Stomach smooth muscle (tissue), 2 donors: ENCODE results near the gene DNAAF5.
A peak's percentile ranks its signal among the peaks of the same experiment; 100 is the strongest.

ENCODE experiments used
- H3K27ac ChIP-seq: one replicate; pipeline ENCODE4 v1.7.0; 2013; ENCODE audit warnings: mild to moderate bottlenecking, low read length, inconsistent platforms
- H3K27me3 ChIP-seq, 2 donors: one replicate each; pipeline ENCODE4 v1.7.0; 2013; ENCODE audit warnings: low read length in 2 of 2; ENCODE audit not compliant: insufficient read depth in 2 of 2, control insufficient read depth in 1 of 2
- H3K36me3 ChIP-seq, 2 donors: one replicate each; pipeline ENCODE4 v1.7.0; 2013; ENCODE audit warnings: low read length in 2 of 2; ENCODE audit not compliant: control insufficient read depth in 2 of 2, insufficient read depth in 2 of 2
- H3K4me1 ChIP-seq: one replicate; pipeline ENCODE4 v1.7.0; 2013; ENCODE audit warnings: low read length; ENCODE audit not compliant: control insufficient read depth, insufficient read depth
- H3K4me3 ChIP-seq, 2 donors: one replicate each; pipeline ENCODE4 v1.7.0; 2013; ENCODE audit warnings: low read length in 2 of 2
- H3K9ac ChIP-seq, 2 donors: one replicate each; pipeline ENCODE4 v1.7.0; 2013; ENCODE audit warnings: low read length in 2 of 2, mild to moderate bottlenecking in 1 of 2
- H3K9me3 ChIP-seq, 2 donors: one replicate each; pipeline ENCODE4 v1.7.0; 2013; ENCODE audit warnings: low read length in 2 of 2; ENCODE audit not compliant: control insufficient read depth in 2 of 2
- donor health status: healthy.
- donor health status: Pancreatic carcinoma.

Gene DNAAF5

DNA sequence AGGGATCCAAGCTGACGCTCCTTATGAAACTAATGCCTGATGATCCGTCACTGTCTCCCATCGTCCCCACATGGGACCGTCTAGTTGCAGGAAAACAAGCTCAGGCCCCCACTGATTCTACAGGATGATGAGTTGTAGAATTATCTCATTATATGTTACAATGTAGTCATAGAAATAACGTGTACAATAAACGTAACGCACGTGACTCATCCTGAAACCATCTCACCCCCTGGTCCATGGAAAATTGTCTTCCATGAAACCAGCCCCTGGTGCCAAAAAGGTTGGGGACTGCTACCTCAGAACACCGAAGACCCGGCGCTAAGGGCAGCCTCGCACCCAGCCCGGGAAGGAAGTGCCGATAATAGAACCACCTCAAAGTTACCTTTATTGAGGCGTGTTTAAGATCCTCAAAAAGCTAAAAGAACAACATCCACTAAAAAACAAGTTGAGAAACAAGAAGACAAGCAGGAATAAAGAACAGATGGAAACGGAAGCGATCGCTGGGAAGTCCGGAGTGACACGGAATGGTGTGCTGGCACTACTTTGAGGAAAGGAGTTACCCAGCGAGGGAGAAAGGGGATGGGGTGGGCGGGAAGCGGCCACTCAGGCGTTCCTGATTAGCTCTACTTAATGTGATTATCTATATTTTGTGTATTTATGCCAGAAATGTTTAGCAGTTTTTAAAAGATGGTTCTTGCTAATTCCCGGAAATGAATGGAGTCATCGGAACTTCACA lies 50.7 kb downstream of the DNAAF5 start:
- Histone ChIP-seq H3K4me3 (no peak overlapping the region), H3K9ac (no peak overlapping the region), H3K4me1 (peaks cover 36% of the 10 kb centered on the region), H3K36me3 (peaks cover 13 to 15% of the 10 kb centered on the region in 2 donors), H3K27me3 (no peaks in the 10 kb centered on the region), H3K27ac (no peak overlapping the region), H3K9me3 (no peaks in the 10 kb centered on the region)

DNA sequence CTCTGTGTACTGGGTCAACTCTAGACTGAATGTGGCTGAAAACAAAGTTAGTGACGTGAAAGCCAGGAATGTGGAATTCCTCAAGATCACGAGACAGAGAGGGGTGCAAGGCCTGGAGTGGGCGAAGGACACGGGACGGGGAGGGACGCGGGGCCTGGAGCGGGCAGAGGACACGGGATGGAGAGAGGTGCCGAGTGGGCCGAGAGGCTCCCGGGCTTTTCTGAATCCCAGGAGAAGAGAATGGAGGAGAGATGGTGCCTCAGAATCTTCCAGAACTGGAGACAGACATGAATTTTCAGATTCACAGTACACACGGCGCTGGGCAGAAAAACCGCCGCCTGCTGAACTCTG lies 51.2 kb downstream of the DNAAF5 start:
- H3K27me3 ChIP-seq: no peaks in the 10 kb centered on the region
- H3K36me3 ChIP-seq: peaks cover 13 to 15% of the 10 kb centered on the region in 2 donors
- H3K9ac ChIP-seq: no peak overlapping the region
- no peaks in the 10 kb centered on the region for H3K9me3 ChIP-seq
- H3K4me3 ChIP-seq: no peak overlapping the region
- no peak overlapping the region for H3K27ac ChIP-seq
- H3K4me1 ChIP-seq: peaks cover 30% of the 10 kb centered on the region

DNA sequence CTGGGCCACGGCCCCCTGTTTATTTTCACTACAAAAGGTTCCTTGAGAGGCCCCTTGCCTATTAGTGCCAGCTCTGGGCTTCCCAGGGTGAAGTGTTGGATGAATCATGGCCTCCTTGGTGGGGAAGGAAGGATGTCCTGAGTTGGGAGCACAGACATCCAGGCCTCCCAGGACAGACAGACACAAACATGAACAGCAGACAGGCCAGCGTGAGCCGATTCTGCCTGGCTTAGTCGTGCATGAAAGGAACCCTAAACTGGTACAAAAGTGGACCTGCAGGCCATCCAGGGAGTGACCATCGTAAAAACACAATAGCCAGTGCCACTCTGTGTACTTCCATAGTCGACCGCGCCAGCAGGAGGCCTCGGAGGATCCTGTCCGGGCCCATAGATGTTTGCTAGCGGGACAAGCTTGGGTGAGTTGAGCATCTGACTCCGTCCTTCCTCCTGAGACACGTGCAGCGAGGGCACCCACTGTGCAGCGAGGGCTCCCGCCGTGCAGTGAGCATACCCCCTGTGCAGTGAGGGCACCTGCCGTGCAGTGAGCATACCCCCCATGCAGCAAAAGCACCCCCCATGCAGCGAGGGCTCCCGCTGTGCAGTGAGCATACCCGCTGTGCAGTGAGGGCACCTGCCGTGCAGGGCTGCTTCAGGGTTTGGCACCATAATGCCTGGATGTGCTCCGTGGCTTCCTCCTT lies 51.9 kb downstream of the DNAAF5 start:
- H3K27me3 ChIP-seq: no peaks in the 10 kb centered on the region
- no peak overlapping the region for H3K4me3 ChIP-seq
- H3K4me1 ChIP-seq: peaks cover 30% of the 10 kb centered on the region
- no peak overlapping the region for H3K27ac ChIP-seq
- H3K9me3 ChIP-seq: no peaks in the 10 kb centered on the region
- H3K36me3 ChIP-seq: peaks cover 17% of the 10 kb centered on the region in 2 donors
- no peak overlapping the region for H3K9ac ChIP-seq

DNA sequence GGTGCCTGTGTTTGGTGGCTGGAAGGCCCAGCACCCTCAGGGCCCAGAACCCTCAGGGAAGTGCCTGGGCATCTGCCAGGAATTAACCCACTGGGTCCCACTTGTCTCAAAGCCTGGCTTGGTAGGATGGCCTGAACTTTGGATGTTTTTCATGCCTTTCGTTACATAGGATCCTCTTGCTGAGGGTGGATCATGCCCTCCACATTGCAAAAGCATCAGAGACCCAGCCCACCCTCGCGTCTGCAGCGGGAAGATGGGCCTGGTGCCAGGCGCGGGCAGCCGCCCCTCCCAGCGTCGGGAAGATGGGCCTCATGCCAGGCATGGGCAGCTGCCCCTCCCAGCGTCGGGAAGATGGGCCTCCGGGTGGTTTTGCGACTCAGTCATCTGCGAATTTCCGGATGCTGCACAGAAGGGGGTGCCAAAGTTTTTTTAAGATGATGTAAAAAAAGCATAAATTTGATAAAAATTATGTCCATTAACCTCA lies 52.5 kb downstream of the DNAAF5 start:
- Histone ChIP-seq H3K36me3 (peaks cover 16 to 17% of the 10 kb centered on the region in 2 donors), H3K27me3 (no peaks in the 10 kb centered on the region), H3K9me3 (no peaks in the 10 kb centered on the region), H3K4me3 (no peak overlapping the region), H3K27ac (no peak overlapping the region), H3K4me1 (peaks cover 33% of the 10 kb centered on the region), H3K9ac (no peak overlapping the region)

DNA sequence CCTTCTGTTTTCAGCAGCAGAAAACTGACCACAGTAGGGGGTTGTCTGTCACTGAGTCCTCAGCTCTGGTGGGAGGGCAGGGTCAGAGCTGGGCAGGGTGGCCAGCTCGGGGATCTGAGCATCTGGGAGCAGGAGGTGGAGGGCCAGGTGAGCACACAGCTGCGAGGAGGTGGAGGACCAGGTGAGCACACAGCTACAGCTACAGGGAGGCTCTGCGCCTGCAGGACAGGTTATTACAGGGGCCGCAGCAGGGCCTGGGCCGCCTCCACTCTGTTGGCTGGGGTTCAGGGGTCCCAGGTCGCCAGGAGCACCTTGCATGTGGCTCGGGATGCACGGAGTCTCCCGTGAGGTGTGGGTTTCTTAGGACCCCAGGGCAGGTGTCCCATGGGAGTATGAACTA lies 53.0 kb downstream of the DNAAF5 start:
- H3K36me3 ChIP-seq: peaks cover 17 to 18% of the 10 kb centered on the region in 2 donors
- H3K27me3 ChIP-seq: no peaks in the 10 kb centered on the region
- H3K27ac ChIP-seq: no peak overlapping the region
- H3K9ac ChIP-seq: no peak overlapping the region
- H3K4me3 ChIP-seq: no peak overlapping the region
- no peaks in the 10 kb centered on the region for H3K9me3 ChIP-seq
- H3K4me1 ChIP-seq: peaks cover 30% of the 10 kb centered on the region

DNA sequence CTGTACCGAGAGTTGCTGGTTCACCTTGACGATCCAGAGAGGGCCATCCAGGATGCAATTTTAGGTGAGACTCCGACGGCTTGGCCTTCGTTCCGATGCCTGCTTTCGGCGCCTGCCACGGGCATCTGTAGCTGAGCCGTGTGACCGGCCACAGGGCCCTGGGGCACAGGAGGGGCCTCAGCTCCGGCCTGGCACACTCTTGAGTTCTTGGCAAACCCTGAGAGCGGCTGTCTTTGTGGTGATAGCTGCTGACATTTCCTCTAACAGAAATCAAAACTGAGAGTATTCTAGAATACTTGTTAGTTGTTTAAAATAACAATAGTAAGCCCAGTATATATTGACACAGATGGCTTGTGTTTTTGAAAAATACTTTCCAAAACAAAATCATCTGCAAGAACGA lies 53.6 kb downstream of the DNAAF5 start:
- Histone ChIP-seq H3K27me3 (no peaks in the 10 kb centered on the region), H3K4me3 (no peak overlapping the region), H3K36me3 (peaks cover 17 to 20% of the 10 kb centered on the region in 2 donors), H3K9ac (no peak overlapping the region), H3K27ac (no peak overlapping the region), H3K4me1 (peaks cover 29% of the 10 kb centered on the region), H3K9me3 (no peaks in the 10 kb centered on the region)

DNA sequence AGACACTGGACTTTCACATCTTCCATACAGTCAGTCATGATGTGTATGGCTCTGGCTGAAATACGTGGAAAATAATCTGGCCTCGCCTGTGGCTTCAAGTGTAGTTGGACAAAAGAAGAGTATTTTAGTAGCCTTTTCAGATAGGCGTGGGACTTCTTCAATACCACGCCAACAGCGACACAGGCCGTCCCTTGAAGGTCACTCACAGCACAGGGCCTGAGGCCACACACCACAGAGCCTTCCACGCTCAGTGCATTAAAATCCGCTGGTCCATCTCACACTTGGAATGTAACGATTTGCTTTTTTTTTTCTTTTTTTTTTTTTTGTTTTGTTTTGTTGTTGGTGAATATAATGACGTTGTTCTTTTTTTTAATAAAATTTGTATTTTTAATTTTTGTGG lies 54.0 kb downstream of the DNAAF5 start:
- Histone ChIP-seq H3K4me3 (no peak overlapping the region), H3K27me3 (no peaks in the 10 kb centered on the region), H3K36me3 (peaks cover 14 to 19% of the 10 kb centered on the region in 2 donors), H3K27ac (no peak overlapping the region), H3K9me3 (no peaks in the 10 kb centered on the region), H3K9ac (no peak overlapping the region), H3K4me1 (peaks cover 29% of the 10 kb centered on the region)

DNA sequence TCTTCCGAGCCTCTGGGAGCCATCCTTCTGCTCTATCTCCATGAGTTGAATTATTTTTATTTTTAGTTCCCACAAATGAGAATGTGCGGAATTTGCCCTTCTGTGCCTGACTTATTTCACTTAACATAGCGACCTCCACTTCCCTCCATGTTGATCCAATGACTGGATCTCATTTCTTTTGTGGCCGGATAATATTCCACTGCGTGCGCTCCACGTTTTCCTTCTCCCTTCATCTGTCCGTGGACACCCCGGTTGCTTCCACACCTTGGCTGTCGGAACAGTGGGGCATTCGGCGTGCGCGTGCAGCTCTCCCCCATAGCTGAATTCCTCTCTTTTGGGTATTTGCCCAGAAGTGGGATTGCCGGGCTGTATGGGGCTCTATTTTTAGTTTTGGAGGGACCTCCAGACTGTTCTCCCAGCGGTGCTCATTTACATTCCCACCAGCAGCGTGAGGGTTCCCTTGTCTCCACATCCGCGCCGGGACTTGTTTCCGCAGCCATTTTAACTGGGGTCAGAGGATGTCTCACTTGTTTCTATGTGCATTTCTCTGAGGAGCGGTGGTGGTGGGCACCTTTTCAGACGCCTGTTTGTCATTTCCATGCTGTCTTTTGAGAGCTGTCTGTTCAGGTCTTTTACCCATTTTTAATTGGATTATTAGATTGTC lies 54.8 kb downstream of the DNAAF5 start:
- Histone ChIP-seq H3K9ac (no peak overlapping the region), H3K4me1 (peaks cover 30% of the 10 kb centered on the region), H3K27ac (peak overlapping the region; percentile 24), H3K27me3 (no peaks in the 10 kb centered on the region), H3K9me3 (no peaks in the 10 kb centered on the region), H3K36me3 (peaks cover 11 to 15% of the 10 kb centered on the region in 2 donors), H3K4me3 (peak overlapping the region in 1 of 2 donors; percentile 37)

DNA sequence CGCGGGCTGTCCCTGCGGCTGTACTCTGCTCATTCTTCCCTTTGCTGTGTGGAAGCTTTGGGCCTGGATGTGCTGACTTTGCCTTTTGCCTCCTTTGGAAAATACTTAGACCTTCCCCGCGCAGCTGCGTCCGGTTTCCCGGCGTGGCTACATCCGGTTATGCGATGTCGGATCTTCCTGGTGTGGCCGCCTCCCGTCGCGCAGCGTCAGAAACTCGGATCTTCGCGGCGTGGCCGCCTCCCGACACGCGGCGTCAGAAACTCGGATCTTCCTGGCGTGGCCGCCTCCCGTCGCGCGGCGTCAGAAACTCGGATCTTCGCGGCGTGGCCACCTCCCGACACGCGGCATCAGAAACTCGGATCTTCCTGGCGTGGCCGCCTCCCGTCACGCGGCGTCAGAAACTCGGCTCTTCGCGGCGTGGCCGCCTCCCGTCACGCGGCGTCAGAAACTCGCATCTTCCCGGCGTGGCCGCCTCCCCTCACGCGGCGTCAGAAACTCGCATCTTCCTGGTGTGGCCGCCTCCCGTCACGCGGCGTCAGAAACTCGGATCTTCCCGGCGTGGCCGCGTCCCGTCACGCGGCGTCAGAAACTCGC lies 55.5 kb downstream of the DNAAF5 start:
- Histone ChIP-seq H3K27me3 (no peaks in the 10 kb centered on the region), H3K36me3 (peaks cover 5 to 14% of the 10 kb centered on the region in 2 donors), H3K27ac (peak overlapping the region; percentile 24), H3K4me1 (peaks cover 35% of the 10 kb centered on the region), H3K9me3 (no peaks in the 10 kb centered on the region), H3K9ac (no peak overlapping the region), H3K4me3 (no peak overlapping the region)

DNA sequence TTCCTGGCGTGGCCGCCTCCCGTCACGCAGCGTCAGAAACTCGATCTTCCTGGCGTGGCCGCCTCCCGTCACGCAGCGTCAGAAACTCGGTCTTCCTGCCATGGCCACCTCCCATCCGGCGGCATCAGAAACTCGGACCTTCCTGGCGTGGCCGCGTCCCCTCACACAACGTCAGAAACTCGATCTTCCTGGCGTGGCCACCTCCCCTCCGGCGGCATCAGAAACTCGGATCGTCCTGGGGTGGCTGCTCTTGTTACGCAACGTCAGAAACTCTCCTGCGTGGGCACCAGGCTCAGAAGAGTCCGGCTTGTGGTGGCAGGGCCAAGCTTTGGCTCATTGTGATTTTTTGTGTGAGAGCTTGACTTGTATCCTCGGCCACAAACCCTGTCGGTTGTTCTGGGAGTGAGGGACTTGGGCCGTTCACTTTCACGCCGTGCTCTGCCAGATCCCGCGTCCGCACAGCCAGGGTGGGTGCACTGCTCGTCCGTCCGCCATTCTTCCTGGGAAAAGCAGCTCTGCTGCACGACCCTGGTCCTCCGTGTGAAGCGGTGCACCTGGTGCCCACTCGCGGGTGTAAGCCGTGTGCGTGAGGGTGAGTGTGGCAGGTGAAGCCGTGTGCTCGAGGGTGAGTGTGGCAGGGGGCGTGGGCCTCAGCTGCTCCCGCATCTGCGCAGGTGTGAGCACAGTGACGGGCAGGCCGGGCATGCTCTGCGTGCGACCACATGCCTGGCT lies 56.4 kb downstream of the DNAAF5 start:
- no peaks in the 10 kb centered on the region for H3K9me3 ChIP-seq
- H3K27me3 ChIP-seq: no peaks in the 10 kb centered on the region
- no peak overlapping the region for H3K27ac ChIP-seq
- no peak overlapping the region for H3K4me3 ChIP-seq
- peaks cover 35% of the 10 kb centered on the region for H3K4me1 ChIP-seq
- peaks cover 4 to 14% of the 10 kb centered on the region in 2 donors for H3K36me3 ChIP-seq
- no peak overlapping the region for H3K9ac ChIP-seq
